ENCODE data around the gene RNF145.

GRCh38 chr5:159242656-159243055 lies 33.3 kb upstream of the RNF145 start:
- TF ChIP-seq CTCF (IDR thresholded peaks at IDR 0.05) = no peak
- TF ChIP-seq EZH2 (IDR thresholded peaks at IDR 0.05; ENCODE audit: borderline replicate concordance, insufficient read depth, low read depth, low read length, poor library complexity, severe bottlenecking) = no peak
